ENCODE measurements around the gene GOLGA6L2. TPM values are rescaled to one million over a fixed set of nuclear protein-coding genes. Genes with fewer than 3 reads are reported as not detected.
"Not testable (repeated sequence)": the region's sequence is repeated elsewhere in the genome, so short reads cannot be mapped to it uniquely, and the experiment has no call there.

Gene GOLGA6L2
- total RNA-seq, 1 donor from 2014 or later = not detected

GRCh38 chr15:23424111-23424904 lies 22.7 kb downstream of the GOLGA6L2 start:
- intact Hi-C loops (cut with micrococcal nuclease) = no loop called here

- intact Hi-C loops (cut with micrococcal nuclease) = no loop called here
Observed at GRCh38 chr15:23422946-23423708, 23.9 kb downstream of the GOLGA6L2 start.

DNA sequence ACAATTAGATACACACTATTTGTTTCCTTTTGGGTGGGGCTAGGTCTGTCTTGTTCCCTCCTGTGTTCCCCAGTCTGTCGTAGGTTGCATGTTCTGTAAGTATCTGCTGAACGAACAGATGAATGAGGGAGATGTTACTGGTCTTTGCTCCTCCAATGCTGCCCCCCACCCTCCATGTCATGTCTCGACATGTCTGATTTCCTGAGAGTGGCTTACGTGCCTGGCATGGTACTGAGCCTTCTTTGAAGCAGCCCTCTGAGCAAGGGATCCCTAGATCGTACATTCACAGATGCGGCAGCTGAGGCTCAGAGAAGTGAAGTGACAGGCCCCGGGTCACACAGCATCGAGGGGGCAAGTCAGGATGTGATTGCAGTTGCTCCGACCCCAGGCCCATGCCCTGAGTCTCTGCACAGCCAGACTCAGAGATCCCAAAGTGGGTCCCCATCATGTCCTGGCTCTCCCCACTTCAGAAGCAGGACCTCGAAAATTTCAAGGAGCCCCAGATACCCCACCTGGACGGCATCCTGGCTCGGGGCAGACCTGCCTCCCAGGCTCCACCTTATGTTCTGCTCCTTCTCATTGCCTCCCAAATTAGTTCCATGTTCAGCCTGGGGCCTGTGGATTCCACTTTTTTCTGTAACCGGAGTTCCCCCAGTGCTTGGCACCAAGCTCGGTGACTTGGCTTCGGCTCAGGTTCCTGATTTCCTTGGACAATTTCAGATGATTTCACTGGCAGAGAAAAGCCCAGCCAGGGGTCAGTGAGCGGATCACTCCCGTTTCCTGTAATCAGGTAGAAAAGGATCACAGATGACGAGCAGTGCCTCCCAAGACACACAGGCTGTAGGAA lies 24.7 kb downstream of the GOLGA6L2 start:
- intact Hi-C loops (cut with micrococcal nuclease) = no loop called here

DNA sequence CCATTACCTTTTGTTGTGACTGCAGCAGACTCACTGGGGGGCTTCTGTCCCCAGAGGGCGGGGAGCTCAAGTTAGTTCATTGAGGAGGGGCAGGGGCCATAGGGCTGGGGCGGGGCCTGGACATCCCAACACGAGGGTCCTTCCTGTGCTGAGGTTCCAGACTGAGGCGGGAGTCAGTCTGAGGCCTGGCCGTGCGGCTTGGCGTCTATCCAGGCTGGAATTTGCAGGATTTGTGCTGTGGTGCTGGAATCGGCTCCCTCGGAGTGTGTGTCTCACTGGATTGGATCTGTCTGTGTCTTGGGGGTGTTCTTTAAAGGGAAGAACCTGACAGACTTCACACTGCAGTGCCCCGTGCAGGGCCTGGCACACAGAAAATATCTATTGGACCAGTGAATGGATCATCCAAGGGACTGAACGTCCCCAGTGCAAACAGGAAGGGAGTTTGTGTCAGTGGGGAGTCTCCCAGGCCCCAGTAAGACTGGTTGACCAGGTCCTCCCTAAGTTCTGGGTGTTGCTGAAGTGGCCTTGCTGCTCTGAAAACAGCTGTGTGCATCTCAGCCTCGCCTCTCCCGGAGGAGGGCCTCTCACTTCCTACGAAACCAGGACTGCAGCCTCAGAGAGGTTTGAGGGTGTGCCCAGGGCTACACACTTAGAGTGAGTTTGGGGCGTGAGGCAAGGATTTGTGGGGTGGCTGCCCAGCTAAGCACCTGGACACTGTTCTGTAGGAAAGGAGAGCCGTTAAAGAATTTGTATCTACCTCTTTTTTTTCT lies 26.1 kb downstream of the GOLGA6L2 start:
- intact Hi-C loops (cut with micrococcal nuclease) = no loop called here

DNA sequence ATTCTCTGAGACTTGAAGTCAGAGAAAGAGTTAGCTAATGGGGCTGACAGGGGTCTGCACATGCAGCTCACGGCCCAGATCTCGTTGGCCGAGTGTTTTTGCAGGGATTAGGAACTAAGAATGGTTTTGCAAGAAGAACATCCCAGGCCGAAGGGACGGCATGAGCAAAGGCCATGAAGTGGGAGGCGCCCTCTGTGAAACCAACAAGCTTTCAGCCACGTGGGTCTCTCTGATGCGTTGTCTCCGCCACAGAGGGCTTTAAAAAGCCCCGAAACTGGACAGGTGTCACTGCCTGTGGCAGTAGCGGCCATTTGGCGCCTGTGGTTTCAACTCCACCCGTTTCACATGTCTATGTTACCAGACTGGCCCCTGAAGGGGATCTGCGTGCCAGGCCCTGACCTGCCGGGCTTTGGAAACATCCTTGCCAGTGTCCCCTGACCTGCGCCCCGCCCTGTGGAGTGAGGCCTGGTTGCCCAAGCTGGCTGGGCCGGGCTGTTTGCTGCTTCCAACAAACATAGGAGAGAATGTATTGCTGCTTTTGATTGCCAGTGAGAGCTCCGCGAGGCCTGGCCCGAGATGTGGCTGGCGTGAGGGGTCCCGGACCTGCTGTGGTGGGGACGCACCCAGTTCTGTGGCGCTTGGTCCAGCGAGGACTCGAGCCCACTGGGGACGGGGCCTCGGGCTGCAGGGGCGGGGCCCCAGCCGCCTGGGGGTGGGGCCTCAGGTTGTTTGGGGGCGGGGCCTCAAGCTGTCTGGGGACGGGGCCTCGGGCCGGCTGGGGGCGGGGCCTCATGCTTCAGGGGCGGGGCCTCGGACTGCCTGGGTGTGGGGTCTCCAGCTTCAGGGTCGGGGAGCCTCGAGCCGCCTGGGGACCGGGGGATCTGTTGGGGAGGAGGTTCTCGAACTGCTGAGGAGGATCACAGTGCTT lies 30.4 kb downstream of the GOLGA6L2 start:
- intact Hi-C loops (cut with micrococcal nuclease) = no loop called here

DNA sequence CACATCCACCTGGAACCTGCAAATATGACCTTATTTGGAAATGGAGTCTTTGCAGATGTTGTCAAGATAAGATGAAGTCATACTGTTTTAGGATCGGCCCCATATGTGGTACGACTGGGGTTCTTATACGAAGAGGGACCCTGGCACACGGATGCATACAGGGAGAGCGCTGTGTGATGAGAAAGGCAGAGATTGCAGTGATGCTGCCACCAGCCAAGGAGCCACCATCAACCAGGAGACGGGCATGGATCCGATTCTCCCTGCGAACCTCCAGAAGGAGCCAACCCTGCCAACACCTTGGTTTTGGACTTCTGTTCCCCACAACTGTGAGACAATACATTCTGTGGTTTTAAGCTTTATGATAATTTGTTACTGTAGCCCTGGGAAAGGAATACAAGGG lies 31.2 kb downstream of the GOLGA6L2 start:
- intact Hi-C loops (cut with micrococcal nuclease) = not testable (repeated sequence)

GRCh38 chr15:23415321-23415865 lies 31.6 kb downstream of the GOLGA6L2 start:
- intact Hi-C loops (cut with micrococcal nuclease) = no loop called here

- intact Hi-C loops (cut with micrococcal nuclease) = not testable (repeated sequence)
Observed at GRCh38 chr15:23412881-23413600, 34.0 kb downstream of the GOLGA6L2 start.

DNA sequence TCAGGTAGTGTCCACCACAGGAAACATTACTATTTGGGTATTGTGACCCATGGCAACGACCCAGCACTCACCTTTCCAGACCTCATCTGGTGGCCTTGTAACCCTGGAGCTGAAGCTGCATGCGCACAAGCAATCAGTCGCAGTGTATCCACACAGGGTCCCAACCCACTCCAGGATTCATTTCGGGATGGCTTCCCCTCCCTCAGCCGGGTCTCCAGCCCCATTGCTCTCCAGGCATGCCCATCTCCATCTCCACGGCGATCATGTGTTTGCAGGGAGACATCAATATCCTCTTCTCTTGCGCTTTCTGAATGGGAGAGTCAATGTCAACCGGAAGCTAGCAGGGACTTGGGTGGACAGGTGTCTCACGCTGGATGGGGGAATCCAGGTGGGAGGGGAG lies 35.2 kb downstream of the GOLGA6L2 start:
- intact Hi-C loops (cut with micrococcal nuclease) = no loop called here

DNA sequence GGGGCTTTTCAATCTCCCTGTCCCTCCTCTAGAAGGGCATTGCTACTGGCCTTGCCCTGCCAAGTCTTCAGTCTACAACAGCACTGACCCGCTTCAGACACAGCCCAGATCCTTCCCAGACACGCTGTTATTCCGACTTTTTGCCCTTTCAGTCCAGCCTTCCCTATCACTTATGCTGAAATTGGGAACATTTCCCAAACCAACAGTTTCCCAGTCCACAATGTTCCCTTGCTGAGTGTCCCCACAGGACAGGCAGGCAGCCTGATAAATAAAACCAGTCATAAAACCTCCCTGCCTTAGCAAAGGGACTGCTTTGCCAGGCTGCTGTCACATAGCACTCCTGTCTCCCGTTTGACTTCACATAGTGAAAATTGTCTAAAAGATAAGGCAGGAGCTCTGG lies 43.5 kb downstream of the GOLGA6L2 start:
- intact Hi-C loops (cut with micrococcal nuclease) = no loop called here

DNA sequence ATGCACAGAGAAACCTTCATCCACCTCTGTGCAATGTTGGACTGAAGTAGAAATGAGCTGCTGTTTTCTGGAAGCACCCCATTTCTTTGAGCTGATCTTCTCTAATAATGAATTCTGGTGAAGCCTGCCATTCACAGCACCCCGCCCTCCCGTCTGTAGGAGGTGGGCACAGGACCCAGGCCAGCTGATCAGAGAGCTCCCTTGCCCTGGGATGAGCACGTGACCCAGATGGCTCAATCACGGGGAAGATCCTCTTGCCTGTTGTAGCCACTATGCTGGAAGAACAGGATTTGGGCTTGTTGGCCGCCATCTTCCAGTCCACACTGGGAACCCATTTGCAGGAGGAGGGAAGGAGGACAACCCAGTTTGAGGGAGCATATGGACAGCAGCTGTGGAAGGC lies 44.5 kb downstream of the GOLGA6L2 start:
- intact Hi-C loops (cut with micrococcal nuclease) = no loop called here

DNA sequence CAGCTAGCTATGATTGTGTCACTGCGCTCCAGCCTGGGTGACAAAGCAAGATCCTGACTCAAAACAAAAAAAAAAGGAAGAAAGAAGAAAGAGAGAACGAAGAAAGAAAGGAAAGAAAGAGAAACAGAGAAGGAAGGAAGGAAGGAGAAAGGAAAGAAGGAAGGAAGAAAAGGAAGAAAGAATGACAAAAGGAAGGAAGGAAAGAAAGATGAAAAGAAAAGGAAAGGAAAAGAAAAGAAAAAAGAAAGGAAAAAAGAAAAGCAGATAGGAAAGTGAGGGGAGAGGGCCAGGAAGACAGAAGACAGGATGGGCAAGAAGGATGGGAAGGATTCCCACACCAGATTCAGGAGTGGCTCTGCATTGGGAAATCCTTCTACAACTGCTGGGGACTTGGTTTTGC lies 44.9 kb downstream of the GOLGA6L2 start:
- intact Hi-C loops (cut with micrococcal nuclease) = no loop called here

GRCh38 chr15:23401627-23402026 lies 45.4 kb downstream of the GOLGA6L2 start:
- intact Hi-C loops (cut with micrococcal nuclease) = no loop called here

GRCh38 chr15:23399207-23399606 lies 47.8 kb downstream of the GOLGA6L2 start:
- intact Hi-C loops (cut with micrococcal nuclease) = not testable (repeated sequence)

DNA sequence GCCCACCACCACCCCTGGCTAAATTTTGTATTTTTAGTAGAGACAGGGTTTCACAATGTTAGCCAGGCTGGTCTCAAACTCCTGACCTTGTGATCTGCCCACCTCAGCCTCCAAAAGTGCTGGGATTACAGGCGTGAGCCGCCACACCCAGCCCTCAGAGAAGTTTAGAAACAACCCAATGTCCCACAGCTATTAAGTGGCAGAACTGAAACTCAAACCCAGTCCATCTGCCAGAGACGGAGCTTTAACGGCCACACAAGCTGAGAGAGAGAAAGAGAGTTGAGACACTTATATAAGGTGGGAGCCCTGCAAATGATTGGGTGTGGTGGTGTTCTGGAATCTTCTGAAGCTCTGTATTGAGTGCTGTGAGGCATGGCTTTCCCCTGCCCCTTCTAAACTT lies 48.7 kb downstream of the GOLGA6L2 start:
- intact Hi-C loops (cut with micrococcal nuclease) = not testable (repeated sequence)

GRCh38 chr15:23397779-23398178 lies 49.3 kb downstream of the GOLGA6L2 start:
- intact Hi-C loops (cut with micrococcal nuclease) = no loop called here

- intact Hi-C loops (cut with micrococcal nuclease) = no loop called here
Observed at GRCh38 chr15:23395832-23396231, 51.2 kb downstream of the GOLGA6L2 start.

GRCh38 chr15:23395030-23395692 lies 51.9 kb downstream of the GOLGA6L2 start:
- intact Hi-C loops (cut with micrococcal nuclease) = no loop called here
